ENCODE measurements around the gene TOMM6.
"Not testable (repeated sequence)": the region's sequence is repeated elsewhere in the genome, so short reads cannot be mapped to it uniquely, and the experiment has no call there.

Gene TOMM6

GRCh38 chr6:41766043-41766664 lies 21.3 kb upstream of the TOMM6 start:
- not testable (repeated sequence) for DNase-seq

- no peak for DNase-seq
Observed at GRCh38 chr6:41767112-41767833, 20.2 kb upstream of the TOMM6 start.

GRCh38 chr6:41768545-41769308 lies 18.8 kb upstream of the TOMM6 start:
- DNase-seq = no peak

- DNase-seq = no peak
Observed at GRCh38 chr6:41769376-41769775, 18.1 kb upstream of the TOMM6 start.

GRCh38 chr6:41770381-41771057 lies 17.0 kb upstream of the TOMM6 start:
- no peak for DNase-seq

GRCh38 chr6:41771058-41771983 lies 16.2 kb upstream of the TOMM6 start:
- DNase-seq = no peak

- no peak for DNase-seq
Observed at GRCh38 chr6:41774841-41775240, 12.7 kb upstream of the TOMM6 start.

GRCh38 chr6:41775293-41775882 lies 12.1 kb upstream of the TOMM6 start:
- DNase-seq = no peak

GRCh38 chr6:41777551-41778285 lies 9.8 kb upstream of the TOMM6 start:
- no peak for DNase-seq

GRCh38 chr6:41778895-41779294 lies 8.6 kb upstream of the TOMM6 start:
- no peak for DNase-seq

- no peak for DNase-seq
Observed at GRCh38 chr6:41779336-41779735, 8.2 kb upstream of the TOMM6 start.

GRCh38 chr6:41779788-41780550 lies 7.5 kb upstream of the TOMM6 start, which contains the start of gene FRS3:
Gene FRS3 (minus strand): TSS chr6:41779900. CDS start chr6:41776987, 2,913 bp downstream.
- peak; percentile 100 for DNase-seq

- no peak for DNase-seq
Observed at GRCh38 chr6:41780551-41781365, 6.7 kb upstream of the TOMM6 start, which contains the start of gene PRICKLE4. Gene PRICKLE4 (plus strand): TSS chr6:41780782. CDS start chr6:41783474, 2,692 bp downstream.

- no peak for DNase-seq
Observed at GRCh38 chr6:41781366-41781730, 6.1 kb upstream of the TOMM6 start.

- DNase-seq = no peak
Observed at GRCh38 chr6:41783106-41783780, 4.3 kb upstream of the TOMM6 start.

- no peak for DNase-seq
Observed at GRCh38 chr6:41784581-41785171, 2.8 kb upstream of the TOMM6 start.

GRCh38 chr6:41785254-41785653 lies 2.2 kb upstream of the TOMM6 start:
- DNase-seq = no peak
